T-helper 1 cell treated with Interleukin-12 subunit alpha and Interleukin-12 subunit beta and Interleukin-4 antibody, amounts not matched to agents 30 ng/mL and 1 ng/mL, for 36 hours (primary cell): ENCODE results near the gene JPH3. TPM values are rescaled to one million over a fixed set of nuclear protein-coding genes. Genes with fewer than 3 reads are reported as not detected.

Source experiments
- intact Hi-C: fragments of 100-400 bp; cut with micrococcal nuclease; formaldehyde crosslinking; loops from one replicate; pipeline ENCODE4 v1.15.1; 2024
- total RNA-seq: library from RNA; stranded (reverse); gene quantifications from 2 replicates; pipeline ENCODE4 v1.2.3, GENCODE V29; 2022

JPH3 gene
- total RNA-seq, 1 donor from 2014 or later: 0.12 TPM

GRCh38 chr16:87695534-87695933 is 93.2 kb downstream of the JPH3 start:
- intact Hi-C loops: no loop called here

DNA sequence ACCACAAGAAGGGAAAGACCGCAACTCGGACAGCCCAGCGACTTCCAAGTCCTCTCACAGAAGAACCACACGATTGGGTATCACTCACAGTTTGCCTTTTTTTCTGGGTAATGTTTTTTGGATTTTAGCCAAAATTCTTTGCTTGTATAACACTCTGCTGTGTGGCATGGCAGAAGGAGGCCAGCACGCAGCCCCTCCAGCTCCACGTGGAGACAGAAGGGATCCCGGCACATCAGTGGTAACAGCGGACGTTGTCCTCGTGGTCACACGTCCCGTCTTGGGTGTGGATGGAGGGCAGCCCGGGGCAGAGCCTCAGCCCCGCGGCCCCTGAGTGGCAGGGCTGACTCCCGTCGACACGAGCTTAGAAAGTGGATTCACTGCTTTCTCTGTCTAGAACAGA is 94.4 kb downstream of the JPH3 start:
- intact Hi-C loops: no loop called here

- intact Hi-C loops: no loop called here
Measured at GRCh38 chr16:87697256-87697655, 94.9 kb downstream of the JPH3 start.

DNA sequence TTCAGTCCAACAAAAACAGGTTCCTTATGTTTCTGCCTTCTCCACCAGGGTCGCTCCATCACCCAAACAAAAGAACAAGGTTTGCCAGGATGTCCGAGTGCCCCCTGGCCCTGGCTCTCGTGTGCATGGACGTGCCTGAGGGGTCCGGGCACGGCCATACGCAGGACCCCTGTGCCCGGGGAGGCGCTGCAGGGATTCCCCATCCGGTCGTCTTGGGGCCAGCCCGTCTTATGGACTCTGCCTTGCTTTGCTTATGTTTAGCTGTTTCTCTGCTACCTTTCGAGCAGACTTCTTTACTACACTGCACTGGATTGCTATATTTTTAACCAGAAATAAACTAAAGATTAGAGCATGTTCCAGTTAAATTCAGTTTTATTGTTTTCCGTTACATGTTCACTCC is 95.5 kb downstream of the JPH3 start:
- intact Hi-C loops: no loop called here

DNA sequence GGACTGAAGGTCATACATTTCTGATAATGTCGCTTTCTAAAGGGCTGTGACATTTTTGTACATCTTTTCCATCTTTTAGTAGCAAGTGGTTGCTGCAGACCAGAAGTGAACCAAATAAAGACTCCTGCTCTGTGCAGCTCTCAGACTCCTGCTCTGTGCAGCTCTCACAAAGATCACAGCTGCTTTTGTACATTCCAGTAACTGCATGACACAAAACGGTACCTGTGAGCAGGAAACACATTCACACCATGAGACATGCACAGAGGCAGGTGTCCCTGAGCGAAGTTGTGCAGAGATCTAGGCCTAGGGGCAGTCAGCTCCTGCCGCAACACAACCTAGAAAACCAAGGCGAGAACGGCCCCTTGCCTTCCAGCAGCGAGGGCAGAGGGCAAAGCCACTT is 95.9 kb downstream of the JPH3 start:
- intact Hi-C loops: no loop called here

DNA sequence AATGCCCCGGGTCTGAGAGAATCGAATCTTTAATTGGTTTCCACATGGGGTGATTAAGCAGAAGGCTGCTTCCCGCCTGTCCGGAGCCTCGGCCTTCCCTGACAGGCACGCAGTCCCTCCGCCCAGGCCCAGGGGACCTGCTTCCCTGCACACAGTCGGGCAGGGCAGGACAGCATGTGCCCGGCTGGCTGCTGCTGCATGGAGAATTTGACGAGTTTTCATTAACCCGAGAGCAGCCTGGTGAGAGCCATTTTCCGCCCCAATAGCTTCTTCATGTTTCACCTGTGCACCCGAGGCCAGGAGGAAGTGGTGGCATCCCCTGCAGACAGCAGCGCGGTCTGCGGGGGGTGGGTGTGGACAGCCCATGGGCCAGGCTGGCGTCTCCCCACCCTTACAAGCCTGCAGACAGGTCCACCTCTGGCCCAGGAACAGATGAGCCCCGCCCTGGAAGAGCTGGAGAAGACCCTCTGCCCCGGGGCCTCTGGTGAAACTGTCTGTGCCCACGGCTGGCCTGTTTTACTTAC is 96.4 kb downstream of the JPH3 start:
- intact Hi-C loops: no loop called here

- intact Hi-C loops: no loop called here
Measured at GRCh38 chr16:87700406-87701077, 98.2 kb downstream of the JPH3 start.

GRCh38 chr16:87701078-87701460 is 98.8 kb downstream of the JPH3 start:
- intact Hi-C loops: no loop called here

GRCh38 chr16:87701505-87701921 is 99.2 kb downstream of the JPH3 start:
- intact Hi-C loops: no loop called here

- intact Hi-C loops: loop anchor here (1.0 kb wide), 1 partner anchor 67 kb away; no protein-coding TSS in a partner anchor
Measured at GRCh38 chr16:87702325-87702811, 100.1 kb downstream of the JPH3 start.

GRCh38 chr16:87703071-87703470 is 100.8 kb downstream of the JPH3 start:
- intact Hi-C loops: no loop called here

DNA sequence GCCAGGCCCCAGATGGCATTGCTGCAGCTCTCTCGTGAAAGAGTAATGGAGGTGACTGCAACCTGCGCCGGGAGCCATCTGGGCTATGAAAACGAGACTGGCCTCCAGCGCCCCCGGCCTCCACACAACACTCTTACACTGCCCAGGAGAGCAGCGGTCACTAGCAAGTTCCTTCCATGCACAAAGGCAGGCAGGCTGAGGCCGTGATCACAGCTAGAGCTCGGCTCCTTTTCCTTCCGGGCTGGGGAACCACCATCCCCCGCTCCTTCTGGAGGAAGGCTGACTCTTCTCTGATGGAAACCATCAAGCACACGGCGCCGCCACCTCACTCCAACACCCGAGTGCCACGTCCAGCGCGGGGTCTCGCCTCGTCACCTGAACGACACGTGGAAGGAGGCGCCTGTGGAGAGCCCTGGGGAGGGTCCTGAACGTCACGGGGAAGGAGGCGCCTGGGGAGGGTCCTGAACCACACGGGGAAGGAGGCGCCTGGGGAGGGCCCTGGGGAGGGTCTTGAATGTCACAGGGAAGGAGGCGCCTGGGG is 101.6 kb downstream of the JPH3 start:
- intact Hi-C loops: no loop called here

GRCh38 chr16:87704754-87705353 is 102.5 kb downstream of the JPH3 start:
- intact Hi-C loops: no loop called here

- intact Hi-C loops: no loop called here
Measured at GRCh38 chr16:87705771-87706277, 103.5 kb downstream of the JPH3 start.

DNA sequence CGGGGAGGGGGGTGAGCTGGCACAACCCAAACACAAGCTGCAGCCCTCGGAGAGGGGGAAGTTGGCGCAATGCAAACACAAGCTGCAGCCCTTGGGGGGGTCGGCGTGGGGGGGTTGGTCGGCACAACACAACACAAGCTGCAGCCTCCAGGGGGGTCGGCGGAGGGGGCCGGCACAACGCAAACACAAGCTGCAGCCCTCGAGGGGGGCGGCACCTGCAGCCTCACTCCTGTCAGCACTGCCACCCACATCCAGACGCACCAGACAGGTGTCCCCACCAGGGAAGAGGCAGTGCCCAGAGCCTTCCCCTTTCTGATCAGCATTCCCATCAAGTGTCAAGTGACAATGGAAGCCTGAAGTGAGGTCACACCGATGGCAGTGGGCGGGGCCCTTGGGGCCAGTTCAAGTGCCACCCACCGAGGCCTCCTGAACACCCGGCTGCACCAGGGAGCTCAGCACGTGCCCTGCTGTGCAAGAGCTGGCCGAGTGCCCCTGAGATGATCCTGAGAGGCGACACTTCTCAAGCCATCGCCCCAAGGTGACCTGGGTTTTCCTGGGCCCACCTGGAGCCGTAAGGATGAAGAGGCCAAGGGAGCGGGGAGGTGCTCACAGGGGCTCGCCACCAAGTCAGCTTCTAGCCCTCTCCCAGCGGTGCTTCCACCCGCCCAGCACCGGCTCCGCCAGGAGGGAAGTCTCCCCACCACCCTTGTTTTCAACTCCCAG is 104.1 kb downstream of the JPH3 start:
- intact Hi-C loops: no loop called here

DNA sequence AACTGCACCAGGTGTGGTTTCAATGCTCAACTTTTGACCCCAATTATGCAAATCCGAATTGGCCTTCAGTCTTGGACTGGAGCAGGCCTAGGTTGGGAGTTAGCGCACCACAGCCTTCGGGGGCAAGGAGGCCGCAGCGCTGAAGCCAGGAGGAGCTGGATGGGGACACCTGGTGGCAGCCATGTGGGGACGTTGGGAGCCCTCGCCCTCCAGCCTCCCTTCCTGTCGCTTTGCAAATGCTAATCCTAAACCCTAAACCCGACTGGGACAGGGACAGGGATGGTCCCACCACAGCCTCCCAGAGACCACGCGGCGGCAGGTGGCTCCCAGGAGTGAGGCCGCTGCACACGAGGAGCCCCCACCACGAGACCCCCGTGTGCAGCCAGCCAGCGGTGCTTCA is 104.8 kb downstream of the JPH3 start:
- intact Hi-C loops: no loop called here

GRCh38 chr16:87707714-87708580 is 105.6 kb downstream of the JPH3 start:
- intact Hi-C loops: no loop called here

GRCh38 chr16:87708881-87709638 is 106.8 kb downstream of the JPH3 start:
- intact Hi-C loops: no loop called here

- intact Hi-C loops: no loop called here
Measured at GRCh38 chr16:87709677-87710076, 107.4 kb downstream of the JPH3 start.

- intact Hi-C loops: no loop called here
Measured at GRCh38 chr16:87710887-87711286, 108.6 kb downstream of the JPH3 start.
